ENCODE data around the gene GPX4. TPM values are rescaled to one million over a fixed set of nuclear protein-coding genes. Genes with fewer than 3 reads are reported as not detected.

GPX4 gene
- total and polyA plus RNA-seq, 2 of the 13 experiments (the other 11 are each of a cell fraction or from before 2014, with no cell fraction given), result 535 to 613 TPM

- TF ChIP-seq ATF6 (CRISPR knock-in tag; conservative IDR thresholded peaks at IDR 0.05) (no peak), PAXIP1 (CRISPR knock-in tag; conservative IDR thresholded peaks at IDR 0.05) (peak; percentile 50; the same call in 1 of the 2 replicates), CEBPG (CRISPR knock-in tag; IDR thresholded peaks at IDR 0.05) (peak; percentile 61), FOXO4 (CRISPR knock-in tag; conservative IDR thresholded peaks at IDR 0.05) (0 out of 2 replicates have a peak, but pooled peaks have one; percentile 82), GMEB1 (CRISPR knock-in tag; IDR thresholded peaks at IDR 0.05; ENCODE audit: borderline replicate concordance) (peak; percentile 22; the same call in 1 of the 2 replicates), ZNF629 (CRISPR knock-in tag; conservative IDR thresholded peaks at IDR 0.05) (peak; percentile 54), ATAD3A (CRISPR knock-in tag; IDR thresholded peaks at IDR 0.05) (no peak), CERS6 (CRISPR knock-in tag; IDR thresholded peaks at IDR 0.05) (no peak), ZFP90 (CRISPR knock-in tag; IDR thresholded peaks at IDR 0.05; ENCODE audit: borderline replicate concordance) (peak; percentile 60; the same call in 1 of the 2 replicates), SPEN (CRISPR knock-in tag; IDR thresholded peaks at IDR 0.05; ENCODE audit: low read depth) (peak; percentile 20; the same call in 1 of the 2 replicates), FOXC1 (CRISPR knock-in tag; IDR thresholded peaks at IDR 0.05; ENCODE audit: borderline replicate concordance) (no peak), HINFP (CRISPR knock-in tag; IDR thresholded peaks at IDR 0.05; ENCODE audit: low read depth) (peak; percentile 70; the same call in 1 of the 2 replicates), CBX2 (IDR thresholded peaks at IDR 0.05; ENCODE audit: low read depth, low read length) (no peak), CBX2 (CRISPR knock-in tag; IDR thresholded peaks at IDR 0.05; ENCODE audit: low read depth) (no peak), HNF4A (CRISPR knock-in tag; IDR thresholded peaks at IDR 0.05) (no peak)
These were observed 37.5 kb upstream of the GPX4 start (continued) for GRCh38 chr19:1066251-1066747.
